Thymus (tissue), 14 donors: ENCODE data around the gene SLC27A6. TPM values are rescaled to one million over a fixed set of nuclear protein-coding genes. Genes with fewer than 3 reads are reported as not detected.
A peak's percentile ranks its signal among the peaks of the same experiment; 100 is the strongest.
"Not testable (repeated sequence)": the region's sequence is repeated elsewhere in the genome, so short reads cannot be mapped to it uniquely, and the experiment has no call there.

Experiments
- DNase-seq, 9 donors: peaks; one replicate each; pipeline ENCODE4 v3.0.0-alpha.2; 2013; ENCODE audit warnings: low spot score in 9 of 9, low read depth in 6 of 9, missing footprints in 1 of 9
- H3K27ac ChIP-seq, 2 donors: one replicate each; pipeline ENCODE4 v1.5.1; 2013; ENCODE audit warnings: control low read depth in 1 of 2, low read depth in 1 of 2, low read length in 1 of 2, mild to moderate bottlenecking in 1 of 2, moderate library complexity in 1 of 2
- H3K27me3 ChIP-seq, 2 donors: one replicate each; pipeline ENCODE4 v1.5.1; 2013; ENCODE audit warnings: low read length in 1 of 2; ENCODE audit not compliant: control insufficient read depth in 2 of 2, insufficient read depth in 1 of 2
- H3K36me3 ChIP-seq, 2 donors: one replicate each; pipeline ENCODE4 v1.5.1; 2013; ENCODE audit warnings: low read length in 1 of 2, mild to moderate bottlenecking in 1 of 2, moderate library complexity in 1 of 2; ENCODE audit not compliant: control insufficient read depth in 2 of 2, insufficient read depth in 2 of 2
- H3K4me1 ChIP-seq, 2 donors: one replicate each; pipeline ENCODE4 v1.5.1; 2013; ENCODE audit warnings: low read length in 2 of 2; ENCODE audit not compliant: control insufficient read depth in 2 of 2, insufficient read depth in 2 of 2
- H3K4me3 ChIP-seq, 2 donors: one replicate each; pipeline ENCODE4 v1.5.1; 2013; ENCODE audit warnings: low read length in 2 of 2, control low read depth in 1 of 2, mild to moderate bottlenecking in 1 of 2
- H3K9me3 ChIP-seq, 2 donors: one replicate each; pipeline ENCODE4 v1.5.1; 2013; ENCODE audit warnings: low read length in 1 of 2, mild to moderate bottlenecking in 1 of 2; ENCODE audit not compliant: control insufficient read depth in 2 of 2, insufficient read depth in 1 of 2
- WGBS: extraction: QIAGEN DNeasy Blood & Tissue Kit; methylation state at CpG from one replicate; pipeline ENCODE4 v1.1.7; 2013; 5-methylcytosine and 5-hydroxymethylcytosine counted together
- long read RNA-seq, 10 donors: transcript quantifications; one replicate each; lab custom pipeline, GENCODE V29; 2026
- polyA plus RNA-seq: library from polyadenylated mRNA; stranded (reverse); fragments of 200-250 nt; gene quantifications from one replicate; pipeline ENCODE4 v1.2.3, GENCODE V29; 2013
- total RNA-seq: library from RNA; stranded (reverse); fragments of 120-200 nt; gene quantifications from one replicate; pipeline ENCODE4 v1.2.4, GENCODE V29; 2013
- donor health status: healthy.

The SLC27A6 gene, protein sequence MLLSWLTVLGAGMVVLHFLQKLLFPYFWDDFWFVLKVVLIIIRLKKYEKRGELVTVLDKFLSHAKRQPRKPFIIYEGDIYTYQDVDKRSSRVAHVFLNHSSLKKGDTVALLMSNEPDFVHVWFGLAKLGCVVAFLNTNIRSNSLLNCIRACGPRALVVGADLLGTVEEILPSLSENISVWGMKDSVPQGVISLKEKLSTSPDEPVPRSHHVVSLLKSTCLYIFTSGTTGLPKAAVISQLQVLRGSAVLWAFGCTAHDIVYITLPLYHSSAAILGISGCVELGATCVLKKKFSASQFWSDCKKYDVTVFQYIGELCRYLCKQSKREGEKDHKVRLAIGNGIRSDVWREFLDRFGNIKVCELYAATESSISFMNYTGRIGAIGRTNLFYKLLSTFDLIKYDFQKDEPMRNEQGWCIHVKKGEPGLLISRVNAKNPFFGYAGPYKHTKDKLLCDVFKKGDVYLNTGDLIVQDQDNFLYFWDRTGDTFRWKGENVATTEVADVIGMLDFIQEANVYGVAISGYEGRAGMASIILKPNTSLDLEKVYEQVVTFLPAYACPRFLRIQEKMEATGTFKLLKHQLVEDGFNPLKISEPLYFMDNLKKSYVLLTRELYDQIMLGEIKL
- total RNA-seq = 4.7 TPM
- 16.3 TPM for polyA plus RNA-seq
- long read RNA-seq, donor 1 = 0 reads
- long read RNA-seq, donor 2 = 0 reads
- long read RNA-seq, donor 3, partial matches to known transcripts = 0 of 1 reads
- long read RNA-seq, donor 3, other reads (novel, unspliced or antisense) = 0 of 1 reads
- long read RNA-seq, donor 4 = 0 reads
- long read RNA-seq, donor 5 = 0 reads
- long read RNA-seq, donor 6 = 0 reads
- long read RNA-seq, donor 7 = 0 reads
- long read RNA-seq, donor 8 = 0 reads
- long read RNA-seq, donor 9, partial matches to known transcripts = 0 of 1 reads
- long read RNA-seq, donor 9, other reads (novel, unspliced or antisense) = 0 of 1 reads
- long read RNA-seq, donor 10 = 0 reads

DNA sequence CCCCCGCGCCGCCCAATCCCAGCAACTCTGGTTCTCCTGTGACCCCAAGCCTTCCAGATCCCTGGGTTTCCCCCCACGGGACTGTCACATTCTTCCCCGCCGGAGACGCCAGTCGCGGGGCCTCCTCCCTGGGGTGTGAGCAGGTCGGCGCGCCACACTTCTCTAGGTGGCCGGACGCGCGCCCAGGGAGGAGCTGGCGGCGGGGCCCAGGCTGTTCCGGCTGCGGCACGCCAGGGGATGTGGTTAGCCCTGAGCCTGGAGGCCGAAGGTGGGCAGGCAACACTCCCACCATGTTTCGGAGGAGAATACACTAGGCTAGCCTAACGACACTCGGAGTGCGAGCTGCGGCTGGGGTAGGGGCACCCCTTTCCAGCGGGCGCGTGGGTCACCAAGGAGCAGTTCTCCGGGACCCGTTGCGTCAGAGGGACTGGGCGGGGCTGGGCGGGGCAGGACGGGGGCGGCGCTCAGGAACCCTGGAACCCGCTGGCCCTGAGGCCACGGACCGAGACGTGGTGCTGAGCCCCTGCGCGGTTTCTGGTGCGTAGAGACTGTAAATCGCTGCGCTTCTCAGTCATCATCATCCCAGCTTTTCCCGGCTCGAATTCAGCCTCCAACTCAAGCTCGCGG lies at the start of gene SLC27A6:
SLC27A6 (plus strand) TSS at position 478 of the 627 bp plus-strand sequence. CDS start 650 bp downstream, outside the sequence.
- Histone ChIP-seq H3K36me3 (no peaks in the 10 kb centered on the region), H3K4me3 (peak within 1 kb of the TSS in 1 of 2 donors; percentile 12), H3K4me1 (no peaks in the 10 kb centered on the region), H3K27me3 (peaks cover 2 to 19% of the 10 kb centered on the region in 2 donors), H3K27ac (no peak within 1 kb of the TSS), H3K9me3 (no peaks in the 10 kb centered on the region)
- WGBS = 5% methylated on average over 51 of the region's 51 CpGs
- DNase-seq = no peak

DNA sequence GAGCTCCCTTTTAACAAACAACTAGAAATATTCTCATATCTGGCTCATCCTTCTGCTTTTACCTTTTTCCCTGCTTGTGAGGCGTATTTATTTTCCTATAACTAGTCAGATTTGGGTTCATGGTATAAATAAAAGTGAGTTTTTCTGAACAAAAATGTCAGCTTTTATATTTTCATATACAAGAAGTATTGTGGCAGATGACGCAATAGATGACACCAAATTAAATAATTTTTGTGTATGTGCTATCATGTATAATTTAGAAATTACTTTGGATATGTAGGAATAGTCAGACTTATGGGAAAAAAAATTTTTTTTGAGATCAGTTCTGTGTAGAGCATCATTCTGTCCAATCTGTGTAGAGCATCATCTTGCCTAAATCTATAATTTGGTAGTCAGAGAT lies 45.7 kb upstream of the SLC27A6 start:
- Histone ChIP-seq H3K4me1 (no peaks in the 10 kb centered on the region), H3K9me3 (no peaks in the 10 kb centered on the region), H3K4me3 (no peak overlapping the region), H3K36me3 (no peaks in the 10 kb centered on the region), H3K27me3 (no peaks in the 10 kb centered on the region), H3K27ac (no peak overlapping the region)
- no peak for DNase-seq
- WGBS = 97% methylated on average over 2 of the region's 2 CpGs

DNA sequence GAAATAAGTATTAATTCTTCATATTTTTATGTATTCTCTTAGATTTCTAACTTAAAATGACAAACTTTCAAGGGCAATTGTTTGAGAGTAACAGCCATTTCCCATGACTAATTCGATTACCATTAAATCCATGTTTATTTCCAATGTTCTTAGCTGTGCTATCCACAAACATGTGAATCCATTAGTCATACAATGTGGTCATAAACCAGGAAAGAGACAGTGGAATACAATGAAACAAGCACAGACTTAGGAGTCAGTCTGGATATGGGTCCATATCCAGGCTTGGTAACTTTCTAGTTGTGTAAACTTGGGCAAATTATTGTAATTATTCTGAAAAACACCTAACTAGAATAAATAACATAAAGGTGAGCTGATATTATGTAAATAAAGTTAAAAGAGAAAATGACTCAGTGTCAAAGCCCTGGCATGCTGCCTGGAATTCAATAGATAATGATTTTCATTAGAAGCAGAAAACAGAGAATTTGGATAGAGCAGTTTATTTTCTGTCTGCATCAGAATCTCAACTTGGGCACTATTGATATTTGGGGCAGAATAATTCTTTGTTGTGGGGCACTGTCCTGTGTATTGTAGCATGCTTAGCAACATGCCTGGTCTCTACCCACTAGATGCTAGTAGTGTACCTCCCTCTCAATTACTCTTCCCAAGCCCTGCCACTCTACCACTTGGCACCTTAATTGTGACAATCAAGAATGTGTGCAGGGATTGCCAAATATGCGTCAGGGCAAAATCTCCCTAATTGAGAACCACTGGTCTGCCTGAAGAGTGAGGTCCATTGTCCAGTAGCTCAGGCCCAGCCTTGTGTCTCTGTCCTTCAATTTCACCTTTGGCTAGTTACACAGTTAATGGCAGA lies 44.7 kb upstream of the SLC27A6 start:
- H3K36me3 ChIP-seq = no peaks in the 10 kb centered on the region
- no peaks in the 10 kb centered on the region for H3K9me3 ChIP-seq
- no peaks in the 10 kb centered on the region for H3K4me1 ChIP-seq
- H3K27ac ChIP-seq = no peak overlapping the region
- H3K27me3 ChIP-seq = no peaks in the 10 kb centered on the region
- H3K4me3 ChIP-seq = no peak overlapping the region
- DNase-seq = no peak
- WGBS = 90% methylated on average over 2 of the region's 2 CpGs

DNA sequence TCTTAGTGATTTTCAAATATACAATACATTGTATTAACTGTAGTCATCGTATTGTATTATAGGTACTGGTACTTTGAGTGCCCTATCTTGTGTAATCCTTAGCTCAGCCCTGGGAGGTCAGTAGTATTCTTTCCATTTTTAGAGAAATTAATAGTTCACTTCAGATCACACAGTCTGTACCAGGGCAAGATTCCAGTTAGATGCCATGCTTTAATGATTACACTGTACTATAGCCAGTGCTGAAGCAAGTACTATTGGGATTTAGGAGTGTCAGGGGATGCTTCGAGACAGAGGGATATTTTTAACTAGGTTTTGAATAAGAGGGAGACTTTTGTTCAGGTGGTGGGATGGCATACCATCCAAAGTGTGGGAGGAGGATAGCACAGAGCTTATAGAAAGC lies 41.0 kb upstream of the SLC27A6 start:
- no peak overlapping the region for H3K27ac ChIP-seq
- no peaks in the 10 kb centered on the region for H3K36me3 ChIP-seq
- H3K27me3 ChIP-seq = no peaks in the 10 kb centered on the region
- H3K9me3 ChIP-seq = no peaks in the 10 kb centered on the region
- no peak overlapping the region for H3K4me3 ChIP-seq
- DNase-seq = no peak
- H3K4me1 ChIP-seq = no peaks in the 10 kb centered on the region
- 89% methylated on average over 2 of the region's 2 CpGs for WGBS

DNA sequence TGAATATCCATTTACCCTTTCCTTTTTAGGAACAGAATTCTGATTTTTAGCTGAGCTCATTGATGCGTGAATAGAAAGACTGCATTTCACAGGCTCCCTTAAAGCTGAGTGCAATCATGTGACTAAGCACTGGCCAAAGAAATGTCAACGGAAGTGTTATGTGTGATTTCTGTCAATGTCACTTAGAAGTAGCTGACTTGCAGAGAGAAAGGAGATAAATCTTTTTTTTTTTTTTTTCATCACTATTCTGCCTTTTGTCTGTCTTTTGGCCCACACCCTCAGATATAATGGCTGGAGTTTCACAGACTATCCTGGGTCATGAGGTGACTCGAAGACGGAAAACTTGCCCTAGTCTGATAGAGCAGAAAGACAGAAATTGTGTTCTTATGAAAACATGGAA lies 39.3 kb upstream of the SLC27A6 start:
- H3K27ac ChIP-seq = no peak overlapping the region
- no peak overlapping the region for H3K4me3 ChIP-seq
- H3K9me3 ChIP-seq = no peaks in the 10 kb centered on the region
- DNase-seq = no peak
- H3K4me1 ChIP-seq = no peaks in the 10 kb centered on the region
- no peaks in the 10 kb centered on the region for H3K36me3 ChIP-seq
- H3K27me3 ChIP-seq = no peaks in the 10 kb centered on the region
- 92% methylated on average over 4 of the region's 4 CpGs for WGBS

DNA sequence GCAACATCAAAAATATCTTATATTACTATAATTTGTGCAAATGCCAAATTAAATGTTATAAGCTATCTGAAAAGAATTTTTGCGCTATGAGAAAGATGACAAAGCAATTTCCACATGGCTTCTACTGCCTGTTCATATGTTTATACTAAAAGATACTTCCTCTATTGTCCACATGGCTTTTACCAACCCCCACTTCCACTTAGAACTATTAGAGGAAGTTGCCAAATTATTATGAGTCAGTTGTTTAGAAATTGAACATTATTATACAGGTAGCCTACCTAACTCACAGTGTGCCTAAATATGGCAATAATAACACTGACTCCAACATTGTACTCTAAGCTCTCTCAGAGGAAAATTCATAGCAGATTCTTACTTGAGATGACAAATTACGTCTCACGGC lies 37.6 kb upstream of the SLC27A6 start:
- H3K27ac ChIP-seq = no peak overlapping the region
- no peak overlapping the region for H3K4me3 ChIP-seq
- H3K27me3 ChIP-seq = no peaks in the 10 kb centered on the region
- no peaks in the 10 kb centered on the region for H3K36me3 ChIP-seq
- DNase-seq = peak in 1 of 9 donors; percentile 12
- H3K9me3 ChIP-seq = no peaks in the 10 kb centered on the region
- WGBS = 65% methylated on average over 3 of the region's 3 CpGs
- no peaks in the 10 kb centered on the region for H3K4me1 ChIP-seq

DNA sequence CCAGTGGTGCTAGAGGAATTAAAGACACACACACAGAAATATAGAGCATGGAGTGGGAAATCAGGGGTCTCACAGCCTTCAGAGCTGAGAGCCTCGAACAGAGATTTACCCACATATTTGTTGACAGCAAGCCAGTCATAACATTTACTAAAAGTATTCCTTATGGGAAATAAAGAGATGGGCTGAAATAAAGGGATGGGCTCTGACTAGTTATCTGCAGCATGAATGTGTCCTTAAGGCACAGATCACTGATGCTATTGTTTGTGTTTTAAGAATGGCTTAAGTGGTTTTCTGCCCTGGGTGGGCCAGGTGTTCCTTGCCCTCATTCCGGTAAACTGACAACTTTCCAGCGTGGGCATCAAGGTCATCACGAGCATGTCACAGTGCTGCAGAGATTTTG lies 33.1 kb upstream of the SLC27A6 start:
- not testable (repeated sequence) for H3K9me3 ChIP-seq, H3K27ac ChIP-seq, H3K4me3 ChIP-seq, H3K27me3 ChIP-seq, DNase-seq, H3K36me3 ChIP-seq, H3K4me1 ChIP-seq
- WGBS = 91% methylated on average over 4 of the region's 4 CpGs

DNA sequence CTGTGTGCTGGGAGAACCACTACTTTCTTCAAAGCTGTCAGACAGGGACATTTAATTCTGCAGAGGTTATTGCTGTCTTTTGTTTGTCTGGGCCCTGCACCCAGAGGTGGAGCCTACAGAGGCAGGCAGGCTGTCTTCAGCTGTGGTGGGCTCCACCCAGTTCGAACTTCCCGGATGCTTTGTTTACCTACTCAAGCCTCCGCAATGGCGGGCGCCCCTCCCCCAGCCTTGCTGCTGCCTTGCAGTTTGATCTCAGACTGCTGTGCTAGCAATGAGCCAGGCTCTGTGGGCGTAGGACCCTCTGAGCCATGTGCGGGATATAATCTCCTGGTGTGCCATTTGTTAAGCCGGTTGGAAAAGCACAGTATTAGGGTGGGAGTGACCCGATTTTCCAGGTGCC lies 22.2 kb upstream of the SLC27A6 start:
- not testable (repeated sequence) for H3K36me3 ChIP-seq, H3K27me3 ChIP-seq, H3K4me3 ChIP-seq, H3K4me1 ChIP-seq, H3K27ac ChIP-seq, DNase-seq, H3K9me3 ChIP-seq
- WGBS = 95% methylated on average over 7 of the region's 9 CpGs
